ENCODE measurements around the gene RIN3. TPM values are rescaled to one million over a fixed set of nuclear protein-coding genes. Genes with fewer than 3 reads are reported as not detected.

The RIN3 gene
- total and polyA plus RNA-seq, 7 donors = 6.0 to 31.8 (median 15.3) TPM

DNA sequence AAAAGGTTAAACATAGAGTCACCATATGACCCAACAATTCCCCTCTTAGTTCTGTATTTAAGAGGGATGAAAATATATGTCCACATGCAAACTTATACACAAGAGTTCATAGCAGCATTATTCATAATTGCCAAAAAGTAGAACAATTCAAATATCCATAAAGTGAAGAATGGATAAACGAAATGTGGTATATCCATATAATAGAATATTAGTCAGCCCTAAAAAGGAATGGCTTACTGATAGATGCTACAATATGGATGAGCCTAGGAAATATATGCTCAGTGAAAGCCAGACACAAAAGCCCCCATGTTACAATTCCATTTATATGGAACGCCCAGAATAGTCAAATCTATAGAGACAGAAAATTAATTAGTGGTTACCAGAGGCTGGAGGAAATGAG lies 44.1 kb upstream of the RIN3 start:
- DNase-seq = no peak
- Histone ChIP-seq H3K27me3 (no peaks in the 10 kb centered on the region), H3K36me3 (no peaks in the 10 kb centered on the region), H3K27ac (no peak overlapping the region), H3K4me1 (peaks cover 0 to 11% (median 5%) of the 10 kb centered on the region in 4 donors), H3K9me3 (peaks cover 0 to 8% (median 3%) of the 10 kb centered on the region in 4 donors), H3K4me3 (no peak overlapping the region)
- intact Hi-C loops (cut with DNase I) = no loop called here
- 94% methylated on average over 2 of the region's 2 CpGs for WGBS, 2 donors
- TF ChIP-seq POLR2AphosphoS5 (IDR thresholded peaks at IDR 0.05) (no peak), EP300 (IDR thresholded peaks at IDR 0.05) (no peak), POLR2A (IDR thresholded peaks at IDR 0.05) (no peak)
- TF ChIP-seq, protein P1, sequence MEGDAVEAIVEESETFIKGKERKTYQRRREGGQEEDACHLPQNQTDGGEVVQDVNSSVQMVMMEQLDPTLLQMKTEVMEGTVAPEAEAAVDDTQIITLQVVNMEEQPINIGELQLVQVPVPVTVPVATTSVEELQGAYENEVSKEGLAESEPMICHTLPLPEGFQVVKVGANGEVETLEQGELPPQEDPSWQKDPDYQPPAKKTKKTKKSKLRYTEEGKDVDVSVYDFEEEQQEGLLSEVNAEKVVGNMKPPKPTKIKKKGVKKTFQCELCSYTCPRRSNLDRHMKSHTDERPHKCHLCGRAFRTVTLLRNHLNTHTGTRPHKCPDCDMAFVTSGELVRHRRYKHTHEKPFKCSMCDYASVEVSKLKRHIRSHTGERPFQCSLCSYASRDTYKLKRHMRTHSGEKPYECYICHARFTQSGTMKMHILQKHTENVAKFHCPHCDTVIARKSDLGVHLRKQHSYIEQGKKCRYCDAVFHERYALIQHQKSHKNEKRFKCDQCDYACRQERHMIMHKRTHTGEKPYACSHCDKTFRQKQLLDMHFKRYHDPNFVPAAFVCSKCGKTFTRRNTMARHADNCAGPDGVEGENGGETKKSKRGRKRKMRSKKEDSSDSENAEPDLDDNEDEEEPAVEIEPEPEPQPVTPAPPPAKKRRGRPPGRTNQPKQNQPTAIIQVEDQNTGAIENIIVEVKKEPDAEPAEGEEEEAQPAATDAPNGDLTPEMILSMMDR (IDR thresholded peaks at IDR 0.05) = no peak

DNA sequence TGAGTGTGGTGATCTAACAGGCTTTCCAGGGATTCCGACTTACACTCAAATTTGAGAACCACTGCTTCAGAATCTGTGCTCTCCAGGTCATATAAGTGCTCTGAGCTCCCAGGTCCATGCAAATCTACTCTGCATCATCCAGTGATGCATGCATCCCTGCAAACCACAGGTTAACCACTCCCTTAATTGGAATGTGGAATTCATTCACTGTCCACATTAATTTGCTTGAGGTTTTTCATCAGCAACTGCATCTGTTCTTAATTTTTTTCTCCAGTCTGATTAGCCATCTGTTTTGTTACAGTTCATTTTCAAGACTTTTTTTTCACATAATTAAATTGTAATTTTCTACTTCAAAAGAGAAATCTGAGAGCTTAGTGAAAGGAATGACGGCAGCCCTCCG lies 43.4 kb upstream of the RIN3 start:
- no peak for TF ChIP-seq POLR2AphosphoS5 (IDR thresholded peaks at IDR 0.05)
- TF ChIP-seq, protein P1 (IDR thresholded peaks at IDR 0.05) = no peak
- no peak for TF ChIP-seq POLR2A (IDR thresholded peaks at IDR 0.05)
- TF ChIP-seq EP300 (IDR thresholded peaks at IDR 0.05) = no peak
- peaks cover 0 to 8% (median 3%) of the 10 kb centered on the region in 4 donors for H3K9me3 ChIP-seq
- H3K36me3 ChIP-seq = no peaks in the 10 kb centered on the region
- WGBS, 2 donors = 91 to 94% methylated on average over 3 of the region's 3 CpGs
- H3K4me1 ChIP-seq = peaks cover 0 to 11% (median 5%) of the 10 kb centered on the region in 4 donors
- no peak overlapping the region for H3K4me3 ChIP-seq
- intact Hi-C loops (cut with DNase I) = no loop called here
- DNase-seq = no peak
- no peaks in the 10 kb centered on the region for H3K27me3 ChIP-seq
- no peak overlapping the region for H3K27ac ChIP-seq

DNA sequence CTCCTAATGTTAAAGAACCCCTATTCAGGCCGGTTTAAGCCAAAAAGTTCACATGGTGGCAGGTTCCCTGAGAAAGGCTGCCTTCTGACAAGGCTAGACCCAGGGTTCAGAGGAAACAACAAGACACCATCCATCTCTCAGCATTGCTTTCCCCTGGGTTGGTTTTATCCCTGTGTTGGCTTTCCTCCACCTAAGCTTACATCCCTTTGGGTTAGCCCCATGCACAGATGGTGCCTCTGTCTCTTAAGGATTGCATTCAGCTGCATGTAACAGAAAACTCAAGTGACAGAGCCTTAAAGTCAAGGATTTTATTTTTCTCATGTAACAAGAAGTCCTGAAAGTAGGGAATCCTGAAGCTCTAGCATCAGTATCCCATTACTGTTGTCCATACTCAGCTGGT lies 42.8 kb upstream of the RIN3 start:
- no peaks in the 10 kb centered on the region for H3K27me3 ChIP-seq
- H3K4me3 ChIP-seq = no peak overlapping the region
- no peak for DNase-seq
- TF ChIP-seq POLR2AphosphoS5 (IDR thresholded peaks at IDR 0.05) (no peak), POLR2A (IDR thresholded peaks at IDR 0.05) (no peak), EP300 (IDR thresholded peaks at IDR 0.05) (no peak)
- TF ChIP-seq, protein P1 (IDR thresholded peaks at IDR 0.05) = no peak
- no peaks in the 10 kb centered on the region for H3K36me3 ChIP-seq
- intact Hi-C loops (cut with DNase I) = no loop called here
- 96 to 98% methylated on average over 1 of the region's 1 CpG for WGBS, 2 donors
- H3K27ac ChIP-seq = no peak overlapping the region
- H3K4me1 ChIP-seq = peaks cover 0 to 11% (median 5%) of the 10 kb centered on the region in 4 donors
- peaks cover 0 to 8% (median 3%) of the 10 kb centered on the region in 4 donors for H3K9me3 ChIP-seq

DNA sequence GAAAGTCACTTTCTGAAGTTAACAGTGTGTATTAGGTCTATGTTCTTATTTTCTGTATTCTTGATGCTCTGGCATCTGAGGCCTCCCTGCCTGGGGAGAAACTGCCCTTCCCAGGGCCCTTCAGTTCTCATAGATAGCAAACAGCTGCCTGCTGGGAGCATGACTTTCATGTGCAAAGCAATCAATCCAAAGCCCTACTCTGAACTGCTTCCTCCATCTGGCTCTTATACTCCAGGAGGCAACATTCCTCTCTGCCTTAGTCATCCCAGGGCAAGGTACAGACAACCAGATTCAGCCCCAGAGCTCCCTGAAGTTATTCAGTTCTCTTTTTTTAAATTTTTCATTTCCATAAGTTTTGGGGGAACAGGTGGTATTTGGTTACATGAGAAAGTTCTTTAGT lies 41.7 kb upstream of the RIN3 start:
- H3K27me3 ChIP-seq = no peaks in the 10 kb centered on the region
- H3K9me3 ChIP-seq = peaks cover 0 to 8% (median 3%) of the 10 kb centered on the region in 4 donors
- no peaks in the 10 kb centered on the region for H3K36me3 ChIP-seq
- no peak for TF ChIP-seq POLR2A (IDR thresholded peaks at IDR 0.05)
- TF ChIP-seq, protein P1 (IDR thresholded peaks at IDR 0.05) = no peak
- no peak for TF ChIP-seq POLR2AphosphoS5 (IDR thresholded peaks at IDR 0.05)
- no peak for TF ChIP-seq EP300 (IDR thresholded peaks at IDR 0.05)
- H3K4me1 ChIP-seq = peaks cover 0 to 11% (median 5%) of the 10 kb centered on the region in 4 donors
- intact Hi-C loops (cut with DNase I) = no loop called here
- no peak overlapping the region for H3K4me3 ChIP-seq
- H3K27ac ChIP-seq = no peak overlapping the region
- DNase-seq = no peak

DNA sequence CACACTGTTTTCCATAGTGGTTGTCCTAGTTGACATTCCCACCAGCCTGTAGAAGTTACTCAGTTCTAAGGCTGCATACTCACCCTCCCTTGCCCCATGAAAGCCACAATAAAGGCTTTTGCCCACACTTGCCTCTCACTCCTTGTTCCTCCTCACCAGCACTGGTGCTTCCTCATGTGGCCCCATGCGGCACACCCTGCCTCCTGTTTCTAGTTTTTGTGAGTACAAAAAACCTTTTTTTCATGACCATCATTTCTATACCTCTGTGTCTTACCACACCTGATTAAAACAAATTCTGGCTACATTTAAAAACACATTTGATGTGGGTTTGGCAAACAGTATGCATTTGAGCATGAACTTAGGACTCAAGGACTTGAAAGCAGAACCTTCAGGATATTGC lies 40.7 kb upstream of the RIN3 start:
- peaks cover 0 to 11% (median 5%) of the 10 kb centered on the region in 4 donors for H3K4me1 ChIP-seq
- peak overlapping the region in 2 of 4 donors; percentile 16 to 60 for H3K27ac ChIP-seq
- no peak for DNase-seq
- H3K9me3 ChIP-seq = no peaks in the 10 kb centered on the region
- TF ChIP-seq POLR2A (IDR thresholded peaks at IDR 0.05) (no peak), POLR2AphosphoS5 (IDR thresholded peaks at IDR 0.05) (no peak), EP300 (IDR thresholded peaks at IDR 0.05) (no peak)
- TF ChIP-seq, protein P1 (IDR thresholded peaks at IDR 0.05) = no peak
- 56 to 92% methylated on average over 1 of the region's 1 CpG for WGBS, 2 donors
- H3K4me3 ChIP-seq = no peak overlapping the region
- no peaks in the 10 kb centered on the region for H3K27me3 ChIP-seq
- intact Hi-C loops (cut with DNase I) = no loop called here
- H3K36me3 ChIP-seq = no peaks in the 10 kb centered on the region
